Loucy (cell line): ENCODE measurements around the gene GPHN.

ENCODE experiments used
- CTCF ChIP-seq: fragments of 200-600 bp; sonication (generic); conservative IDR thresholded peaks from 2 replicates; pipeline ENCODE4 v1.5.1; 2014; ENCODE audit warnings: mild to moderate bottlenecking, antibody characterized with exemption, low read length
- EZH2phosphoT487 ChIP-seq: fragments of 200-600 bp; IDR thresholded peaks from 2 replicates; pipeline ENCODE4 v1.6.1; 2018; ENCODE audit warnings: antibody characterized with exemption, mild to moderate bottlenecking, moderate library complexity, borderline replicate concordance

- TF ChIP-seq CTCF (no peak), EZH2phosphoT487 (no peak)
Measured at GRCh38 chr14:67172520-67172919, 664.6 kb downstream of the GPHN start.
